CD4-positive, alpha-beta T cell treated with Interleukin-15 for 4 hours (primary cell): ENCODE measurements around the gene SH2B3.

Source experiments
- DNase-seq: peaks from one replicate; pipeline ENCODE4 v3.0.0-alpha.2; 2020; ENCODE audit warnings: low spot score

The SH2B3 gene

GRCh38 chr12:111409403-111409779 is 3.7 kb downstream of the SH2B3 start:
- DNase-seq = no peak

GRCh38 chr12:111409780-111410430 is 4.2 kb downstream of the SH2B3 start:
- no peak for DNase-seq

- no peak for DNase-seq
Observed at GRCh38 chr12:111410431-111411184, 4.9 kb downstream of the SH2B3 start.

GRCh38 chr12:111411185-111411764 is 5.6 kb downstream of the SH2B3 start:
- peak; percentile 54 for DNase-seq

- no peak for DNase-seq
Observed at GRCh38 chr12:111412007-111412829, 6.5 kb downstream of the SH2B3 start.

- DNase-seq = no peak
Observed at GRCh38 chr12:111412830-111413441, 7.2 kb downstream of the SH2B3 start.

GRCh38 chr12:111413442-111414086 is 7.8 kb downstream of the SH2B3 start:
- no peak for DNase-seq

GRCh38 chr12:111414711-111415252 is 9.1 kb downstream of the SH2B3 start:
- no peak for DNase-seq

GRCh38 chr12:111417290-111417689 is 11.6 kb downstream of the SH2B3 start:
- DNase-seq = no peak

GRCh38 chr12:111417784-111418593 is 12.3 kb downstream of the SH2B3 start:
- DNase-seq = no peak

GRCh38 chr12:111418594-111418880 is 12.8 kb downstream of the SH2B3 start:
- no peak for DNase-seq

- no peak for DNase-seq
Observed at GRCh38 chr12:111419784-111420183, 14.1 kb downstream of the SH2B3 start.

GRCh38 chr12:111420494-111420893 is 14.8 kb downstream of the SH2B3 start:
- no peak for DNase-seq

GRCh38 chr12:111424189-111424792 is 18.6 kb downstream of the SH2B3 start:
- no peak for DNase-seq

GRCh38 chr12:111424793-111425251 is 19.1 kb downstream of the SH2B3 start:
- no peak for DNase-seq

- no peak for DNase-seq
Observed at GRCh38 chr12:111425655-111426054, 19.9 kb downstream of the SH2B3 start.

- peak; percentile 60 for DNase-seq
Observed at GRCh38 chr12:111426344-111427185, 20.8 kb downstream of the SH2B3 start.

GRCh38 chr12:111427417-111428074 is 21.8 kb downstream of the SH2B3 start:
- no peak for DNase-seq
